Epithelial cell of umbilical artery (primary cell): Measurements from ENCODE around the gene ZNF219. TPM values are rescaled to one million over a fixed set of nuclear protein-coding genes. Genes with fewer than 3 reads are reported as not detected.

Experiments used
- total RNA-seq: library from RNA; depleted of rRNA; stranded (reverse); fragments of >200 nt; gene quantifications from 2 replicates; pipeline ENCODE4 v1.2.3, GENCODE V29; 2014

ZNF219 gene
- total RNA-seq = 2.3 and 3.8 TPM in 2 replicates

GRCh38 chr14:21098076-21098891, at the start of gene ZNF219:
Gene ZNF219, minus strand, starts transcription at chr14:21098655. Its CDS starts 5,064 bp downstream, at chr14:21093591.

GRCh38 chr14:21100931-21101330, 2.5 kb upstream of the ZNF219 start, which contains the start of gene TMEM253:
Gene TMEM253, plus strand, starts transcription at chr14:21101066. Its CDS starts 278 bp downstream, at chr14:21101344.

GRCh38 chr14:21070083-21070609, 28.3 kb downstream of the ZNF219 start, which contains the start of gene ARHGEF40:
Gene ARHGEF40, plus strand, starts transcription at chr14:21070304. Its CDS starts 93 bp downstream, at chr14:21070397.

GRCh38 chr14:21057803-21058675, 40.4 kb downstream of the ZNF219 start, which contains the start of gene RNASE8:
Gene RNASE8, plus strand, starts transcription at chr14:21057822. Its CDS starts 71 bp downstream, at chr14:21057893.

GRCh38 chr14:21041676-21042433, 56.6 kb downstream of the ZNF219 start, which contains the start of gene RNASE7:
Gene RNASE7, plus strand, starts transcription at chr14:21042362. Its CDS starts 631 bp downstream, at chr14:21042993.

Other genes starting within 250 kb of the ZNF219 start
- gene RNASE3, start 207.3 kb downstream of the ZNF219 start, total RNA-seq = not detected in 2 replicates
- not detected in 2 replicates for gene RNASE2, start 143.2 kb downstream of the ZNF219 start, total RNA-seq
- gene METTL17, start 108.7 kb downstream of the ZNF219 start, total RNA-seq = 41.6 and 42.6 TPM in 2 replicates
- gene SLC39A2, start 99.4 kb downstream of the ZNF219 start, total RNA-seq = not detected in 2 replicates
- 0.32 TPM in 1 of 2 replicates, not detected in the other for gene NDRG2, start 73.6 kb downstream of the ZNF219 start, total RNA-seq
- gene TPPP2, start 68.4 kb downstream of the ZNF219 start, total RNA-seq = not detected in 2 replicates
- not detected in 2 replicates for gene RNASE13, start 63.8 kb downstream of the ZNF219 start, total RNA-seq
- not detected in 2 replicates for gene RNASE7, start 56.3 kb downstream of the ZNF219 start, total RNA-seq
- gene RNASE8, start 40.8 kb downstream of the ZNF219 start, total RNA-seq = not detected in 2 replicates
- gene ARHGEF40, start 28.4 kb downstream of the ZNF219 start, total RNA-seq = 7.8 and 8.7 TPM in 2 replicates
- not detected in 2 replicates for gene TMEM253, start 2.4 kb upstream of the ZNF219 start, total RNA-seq
- not detected in 2 replicates for gene OR5AU1, start 57.4 kb upstream of the ZNF219 start, total RNA-seq
- 714 and 948 TPM in 2 replicates for gene HNRNPC, start 170.8 kb upstream of the ZNF219 start, total RNA-seq
- not detected in 2 replicates for gene RPGRIP1, start 181.4 kb upstream of the ZNF219 start, total RNA-seq